ENCODE results near the gene SOCS6. TPM values are rescaled to one million over a fixed set of nuclear protein-coding genes. Genes with fewer than 3 reads are reported as not detected.
"Not testable (repeated sequence)": the region's sequence is repeated elsewhere in the genome, so short reads cannot be mapped to it uniquely, and the experiment has no call there.

SOCS6 gene
- total RNA-seq, 4 donors from 2014 or later, result 38.8 to 60.1 (median 41.1) TPM

DNA sequence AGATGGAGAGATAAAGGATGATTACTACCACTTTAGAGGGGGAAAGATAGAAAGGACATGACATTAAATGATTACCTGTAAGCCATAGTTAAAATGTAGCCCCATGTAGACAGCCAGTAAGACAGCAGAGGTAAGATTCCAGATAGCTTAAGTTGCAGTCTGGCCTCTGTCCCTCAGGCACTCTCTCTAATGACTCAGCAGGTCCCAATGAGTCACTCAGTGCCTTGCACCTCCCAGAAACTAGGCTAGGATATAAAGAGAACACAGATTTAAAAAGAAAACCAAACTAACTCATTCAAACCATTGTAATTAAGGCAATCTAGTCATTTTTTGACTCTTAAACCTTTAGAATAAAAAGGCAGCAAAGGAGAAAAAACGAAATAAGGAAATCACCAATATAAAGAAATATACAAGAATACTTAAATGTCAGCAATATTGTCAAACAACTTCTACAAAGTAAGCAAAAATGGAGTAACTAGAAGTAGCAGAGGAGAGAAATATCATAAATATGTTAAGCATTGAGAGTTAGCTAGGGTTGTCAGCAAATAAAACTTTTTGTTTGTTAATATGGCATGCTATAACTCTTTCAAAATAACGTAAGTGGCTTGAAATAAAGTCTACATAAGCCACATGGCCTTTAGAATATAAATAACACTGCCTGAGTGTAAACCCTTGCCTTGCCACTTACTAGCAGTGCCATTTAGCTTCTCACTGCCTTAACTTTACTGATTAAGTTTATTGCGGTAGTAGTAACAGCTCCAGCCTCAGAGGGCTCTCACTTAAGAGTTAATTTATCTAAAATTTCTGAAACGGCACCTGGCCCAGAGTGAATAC is 48.5 kb downstream of the SOCS6 start:
- no peak overlapping the region for H3K4me3 ChIP-seq
- H3K27me3 ChIP-seq, result no peaks in the 10 kb centered on the region
- peaks cover 0 to 8% (median 0%) of the 10 kb centered on the region in 4 donors for H3K9me3 ChIP-seq
- TF ChIP-seq, protein P1, sequence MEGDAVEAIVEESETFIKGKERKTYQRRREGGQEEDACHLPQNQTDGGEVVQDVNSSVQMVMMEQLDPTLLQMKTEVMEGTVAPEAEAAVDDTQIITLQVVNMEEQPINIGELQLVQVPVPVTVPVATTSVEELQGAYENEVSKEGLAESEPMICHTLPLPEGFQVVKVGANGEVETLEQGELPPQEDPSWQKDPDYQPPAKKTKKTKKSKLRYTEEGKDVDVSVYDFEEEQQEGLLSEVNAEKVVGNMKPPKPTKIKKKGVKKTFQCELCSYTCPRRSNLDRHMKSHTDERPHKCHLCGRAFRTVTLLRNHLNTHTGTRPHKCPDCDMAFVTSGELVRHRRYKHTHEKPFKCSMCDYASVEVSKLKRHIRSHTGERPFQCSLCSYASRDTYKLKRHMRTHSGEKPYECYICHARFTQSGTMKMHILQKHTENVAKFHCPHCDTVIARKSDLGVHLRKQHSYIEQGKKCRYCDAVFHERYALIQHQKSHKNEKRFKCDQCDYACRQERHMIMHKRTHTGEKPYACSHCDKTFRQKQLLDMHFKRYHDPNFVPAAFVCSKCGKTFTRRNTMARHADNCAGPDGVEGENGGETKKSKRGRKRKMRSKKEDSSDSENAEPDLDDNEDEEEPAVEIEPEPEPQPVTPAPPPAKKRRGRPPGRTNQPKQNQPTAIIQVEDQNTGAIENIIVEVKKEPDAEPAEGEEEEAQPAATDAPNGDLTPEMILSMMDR (IDR thresholded peaks at IDR 0.05), result no peak
- no peak for TF ChIP-seq POLR2A (IDR thresholded peaks at IDR 0.05)
- H3K27ac ChIP-seq, result no peak overlapping the region
- peak in 1 of 3 donors; percentile 74 for DNase-seq
- peaks cover 0 to 7% (median 0%) of the 10 kb centered on the region in 3 donors for H3K36me3 ChIP-seq
- no peaks in the 10 kb centered on the region for H3K4me1 ChIP-seq

DNA sequence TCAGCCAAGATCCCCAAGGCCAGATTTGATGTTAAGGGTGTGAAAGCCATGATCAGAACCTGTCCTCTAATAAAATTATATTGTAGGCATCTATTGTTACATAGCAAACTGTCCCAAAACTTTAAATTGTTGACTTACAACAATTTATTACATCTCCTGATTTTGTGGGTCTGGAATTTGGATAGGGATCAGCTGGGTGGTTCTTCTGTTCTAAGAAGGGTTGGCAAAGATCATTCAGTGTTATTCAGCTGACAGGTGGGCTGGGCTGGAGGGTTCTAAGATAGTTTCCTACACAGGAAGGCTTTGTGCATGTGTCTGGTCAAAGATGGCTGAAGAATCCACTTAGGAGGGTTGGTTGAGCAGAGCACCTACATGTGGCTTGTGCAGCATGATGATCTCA is 50.0 kb downstream of the SOCS6 start:
- Histone ChIP-seq H3K27me3 (no peaks in the 10 kb centered on the region), H3K27ac (no peak overlapping the region), H3K36me3 (peaks cover 0 to 11% (median 0%) of the 10 kb centered on the region in 3 donors), H3K4me3 (no peak overlapping the region), H3K9me3 (peaks cover 0 to 5% (median 0%) of the 10 kb centered on the region in 4 donors), H3K4me1 (no peaks in the 10 kb centered on the region)
- DNase-seq, result no peak
- TF ChIP-seq, protein P1 (IDR thresholded peaks at IDR 0.05), result no peak
- TF ChIP-seq POLR2A (IDR thresholded peaks at IDR 0.05), result no peak

DNA sequence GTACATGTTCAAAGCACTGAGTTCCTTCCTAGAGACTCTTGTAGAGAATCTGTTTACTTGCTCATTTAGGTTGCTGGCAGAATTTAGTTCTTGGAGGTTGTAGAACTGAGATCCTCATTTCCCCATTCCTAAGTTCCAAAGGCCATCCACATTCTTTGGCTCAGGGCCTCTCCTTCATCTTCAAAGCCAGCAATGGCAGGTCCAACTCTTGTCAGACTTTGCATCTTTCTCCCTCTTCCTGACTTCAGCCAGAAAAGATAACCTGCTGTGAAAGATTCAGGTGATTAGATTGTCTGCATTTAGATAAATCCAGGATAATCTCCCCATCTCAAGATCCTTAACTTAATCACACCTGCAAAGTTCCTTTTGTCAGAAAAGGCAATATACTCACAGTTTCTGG is 51.1 kb downstream of the SOCS6 start:
- TF ChIP-seq, protein P1 (IDR thresholded peaks at IDR 0.05), result no peak
- TF ChIP-seq POLR2A (IDR thresholded peaks at IDR 0.05), result no peak
- DNase-seq, result no peak

DNA sequence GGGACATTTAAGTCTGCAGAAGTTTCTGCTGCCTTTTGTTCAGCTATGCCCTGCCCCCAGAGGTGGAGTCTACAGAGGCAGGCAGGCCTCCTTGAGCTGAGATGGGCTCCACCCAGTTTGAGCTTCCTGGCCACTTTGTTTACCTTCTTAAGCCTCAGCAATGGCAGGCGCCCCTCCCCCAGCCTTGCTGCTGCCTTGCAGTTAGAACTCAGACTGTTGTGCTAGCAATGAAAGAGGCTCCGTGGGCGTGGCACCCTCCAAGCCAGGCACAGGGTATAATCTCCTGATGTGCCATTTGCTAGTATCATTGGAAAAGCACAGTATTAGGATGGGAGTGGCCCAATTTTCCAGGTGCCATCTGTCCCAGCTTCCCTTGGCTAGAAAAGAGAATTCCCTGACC is 59.6 kb downstream of the SOCS6 start:
- H3K36me3 ChIP-seq, result peaks cover 0 to 38% (median 0%) of the 10 kb centered on the region in 3 donors
- H3K27ac ChIP-seq, H3K27me3 ChIP-seq, H3K9me3 ChIP-seq, H3K4me1 ChIP-seq, H3K4me3 ChIP-seq: not testable (repeated sequence)
- peak in 2 of 3 donors; percentile 56 to 58 for DNase-seq

More for the DNA sequence above, 51.1 kb downstream of the SOCS6 start:
- Histone ChIP-seq H3K4me3 (no peak overlapping the region), H3K9me3 (peaks cover 0 to 4% (median 0%) of the 10 kb centered on the region in 4 donors), H3K27ac (no peak overlapping the region), H3K27me3 (no peaks in the 10 kb centered on the region), H3K4me1 (no peaks in the 10 kb centered on the region), H3K36me3 (peaks cover 0 to 11% (median 0%) of the 10 kb centered on the region in 3 donors)

DNA sequence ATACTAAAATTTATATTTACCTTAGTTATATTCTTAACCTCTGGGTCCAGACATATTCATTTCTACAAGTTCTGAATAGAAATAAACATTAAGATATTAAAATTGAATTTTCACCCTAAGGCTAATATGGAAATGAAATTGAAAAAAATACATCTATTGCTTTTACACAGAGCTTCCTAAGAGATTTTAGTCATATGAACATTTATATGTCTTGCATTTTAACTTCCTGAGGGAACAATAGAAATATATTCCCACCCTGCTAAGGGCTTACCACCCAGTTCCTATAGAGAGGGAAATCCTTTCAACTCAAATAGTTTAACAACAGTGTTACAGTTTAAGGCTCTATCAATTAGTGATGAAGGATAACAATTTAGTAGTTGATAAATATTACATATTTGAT is 60.5 kb downstream of the SOCS6 start:
- TF ChIP-seq, protein P1 (IDR thresholded peaks at IDR 0.05), result no peak
- no peak for TF ChIP-seq POLR2A (IDR thresholded peaks at IDR 0.05)
- DNase-seq, result no peak
- H3K4me3 ChIP-seq, result no peak overlapping the region
- H3K27me3 ChIP-seq, result no peaks in the 10 kb centered on the region
- no peak overlapping the region for H3K27ac ChIP-seq
- H3K36me3 ChIP-seq, result peaks cover 0 to 38% (median 0%) of the 10 kb centered on the region in 3 donors
- H3K4me1 ChIP-seq, result no peaks in the 10 kb centered on the region
- peaks cover 0 to 5% (median 0%) of the 10 kb centered on the region in 4 donors for H3K9me3 ChIP-seq

DNA sequence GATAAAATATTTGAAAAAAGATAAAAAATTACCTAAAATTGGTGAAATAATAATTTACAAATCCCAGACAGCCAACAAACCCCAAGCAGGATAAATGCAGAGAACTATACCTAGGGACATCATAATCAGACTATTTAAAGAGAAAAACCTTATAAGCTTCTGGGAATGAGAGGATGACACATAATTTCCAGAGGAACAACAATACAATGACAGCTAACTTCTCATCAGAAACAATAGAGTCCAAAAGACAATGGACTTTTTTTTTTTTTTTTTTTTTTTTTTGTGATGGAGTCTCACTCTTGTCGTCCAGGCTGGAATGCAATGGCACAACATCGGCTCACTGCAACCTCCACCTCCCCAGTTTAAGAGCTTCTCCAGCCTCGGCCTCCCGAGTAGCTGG is 65.2 kb downstream of the SOCS6 start:
- H3K4me3 ChIP-seq, result no peak overlapping the region
- no peak for TF ChIP-seq POLR2A (IDR thresholded peaks at IDR 0.05)
- TF ChIP-seq, protein P1 (IDR thresholded peaks at IDR 0.05), result no peak
- H3K9me3 ChIP-seq, result peaks cover 0 to 5% (median 0%) of the 10 kb centered on the region in 4 donors
- DNase-seq, result no peak
- peaks cover 0 to 23% (median 0%) of the 10 kb centered on the region in 3 donors for H3K36me3 ChIP-seq
- no peak overlapping the region for H3K27ac ChIP-seq
- H3K4me1 ChIP-seq, result no peaks in the 10 kb centered on the region
- H3K27me3 ChIP-seq, result no peaks in the 10 kb centered on the region
